ENCODE results near the gene ARHGEF16.
A peak's percentile ranks its signal among the peaks of the same experiment; 100 is the strongest.

ARHGEF16 gene

GRCh38 chr1:3473381-3473844 lies 18.9 kb downstream of the ARHGEF16 start:
- H3K4me3 ChIP-seq (ENCODE audit: low read length): no peak overlapping the region
- DNase-seq (ENCODE audit: low read depth): peak; percentile 93
- TF ChIP-seq, protein P1, sequence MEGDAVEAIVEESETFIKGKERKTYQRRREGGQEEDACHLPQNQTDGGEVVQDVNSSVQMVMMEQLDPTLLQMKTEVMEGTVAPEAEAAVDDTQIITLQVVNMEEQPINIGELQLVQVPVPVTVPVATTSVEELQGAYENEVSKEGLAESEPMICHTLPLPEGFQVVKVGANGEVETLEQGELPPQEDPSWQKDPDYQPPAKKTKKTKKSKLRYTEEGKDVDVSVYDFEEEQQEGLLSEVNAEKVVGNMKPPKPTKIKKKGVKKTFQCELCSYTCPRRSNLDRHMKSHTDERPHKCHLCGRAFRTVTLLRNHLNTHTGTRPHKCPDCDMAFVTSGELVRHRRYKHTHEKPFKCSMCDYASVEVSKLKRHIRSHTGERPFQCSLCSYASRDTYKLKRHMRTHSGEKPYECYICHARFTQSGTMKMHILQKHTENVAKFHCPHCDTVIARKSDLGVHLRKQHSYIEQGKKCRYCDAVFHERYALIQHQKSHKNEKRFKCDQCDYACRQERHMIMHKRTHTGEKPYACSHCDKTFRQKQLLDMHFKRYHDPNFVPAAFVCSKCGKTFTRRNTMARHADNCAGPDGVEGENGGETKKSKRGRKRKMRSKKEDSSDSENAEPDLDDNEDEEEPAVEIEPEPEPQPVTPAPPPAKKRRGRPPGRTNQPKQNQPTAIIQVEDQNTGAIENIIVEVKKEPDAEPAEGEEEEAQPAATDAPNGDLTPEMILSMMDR (IDR thresholded peaks at IDR 0.05; ENCODE audit: insufficient read depth, low read depth, low read length, missing control alignments): no peak

DNA sequence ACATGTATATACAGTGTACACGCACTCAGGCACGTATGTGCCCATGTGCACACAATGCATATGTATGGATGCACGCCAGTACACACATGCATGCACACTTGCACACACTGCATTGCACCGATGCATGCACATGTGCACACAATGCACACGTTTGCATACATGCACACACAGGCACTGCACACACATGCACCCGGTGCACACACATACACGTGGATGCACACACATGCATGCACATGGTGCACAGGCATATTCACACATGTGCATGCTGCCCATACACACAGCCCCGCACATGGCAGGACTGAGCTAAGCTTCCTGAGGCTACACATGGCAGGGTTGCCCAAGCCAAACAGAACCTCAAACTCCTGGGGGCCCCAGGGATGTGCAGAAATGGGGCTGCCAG lies 19.6 kb downstream of the ARHGEF16 start:
- DNase-seq (ENCODE audit: low read depth): no peak
- H3K4me3 ChIP-seq (ENCODE audit: low read length): no peak overlapping the region
- TF ChIP-seq, protein P1 (IDR thresholded peaks at IDR 0.05; ENCODE audit: insufficient read depth, low read depth, low read length, missing control alignments): no peak

DNA sequence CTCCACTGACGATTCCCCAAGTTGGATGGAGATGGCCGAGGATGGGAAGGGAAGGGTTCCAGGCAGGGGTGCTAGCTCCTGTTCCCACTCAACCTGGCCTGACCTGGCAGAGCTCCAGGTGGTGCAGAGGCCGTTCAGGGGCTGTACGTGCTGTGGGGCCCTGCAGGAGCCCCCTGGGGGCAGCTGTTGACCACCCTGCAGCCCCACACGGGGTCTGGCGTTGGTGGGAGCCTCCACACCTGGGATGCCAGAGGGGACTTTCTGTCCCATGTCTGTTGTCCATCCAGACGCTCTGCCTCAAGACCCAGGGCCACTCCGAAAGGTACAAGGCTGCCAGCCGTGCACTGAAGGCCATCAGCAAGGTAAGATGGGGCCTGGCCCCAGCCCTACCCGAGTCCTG lies 20.0 kb downstream of the ARHGEF16 start:
- no peak overlapping the region for H3K4me3 ChIP-seq (ENCODE audit: low read length)
- no peak for DNase-seq (ENCODE audit: low read depth)
- TF ChIP-seq, protein P1 (IDR thresholded peaks at IDR 0.05; ENCODE audit: insufficient read depth, low read depth, low read length, missing control alignments): no peak

- no peak for DNase-seq (ENCODE audit: low read depth)
- H3K4me3 ChIP-seq (ENCODE audit: low read length): no peak overlapping the region
- TF ChIP-seq, protein P1 (IDR thresholded peaks at IDR 0.05; ENCODE audit: insufficient read depth, low read depth, low read length, missing control alignments): no peak
Measured at GRCh38 chr1:3475839-3476573, 21.5 kb downstream of the ARHGEF16 start.

DNA sequence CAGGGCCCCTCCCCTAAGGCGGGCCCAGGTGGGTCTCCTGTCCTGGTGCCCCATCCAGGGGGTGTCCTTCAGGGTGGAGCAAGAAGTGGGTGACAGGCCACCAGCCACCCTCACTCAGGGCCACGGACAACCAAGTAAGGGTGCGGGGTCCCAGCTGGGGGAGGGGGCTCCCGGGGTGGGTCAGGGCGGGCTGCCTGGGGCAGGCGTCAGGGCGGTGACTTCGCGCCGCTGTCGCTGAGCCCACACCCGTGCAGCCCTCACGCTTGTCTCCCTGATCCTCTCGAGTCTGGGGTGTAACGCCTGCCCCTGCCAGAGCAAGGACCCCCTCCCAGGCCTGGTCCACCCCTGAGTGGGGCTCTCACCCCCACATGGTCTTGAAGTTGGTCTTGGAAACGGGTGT lies 22.2 kb downstream of the ARHGEF16 start:
- no peak for DNase-seq (ENCODE audit: low read depth)
- TF ChIP-seq, protein P1 (IDR thresholded peaks at IDR 0.05; ENCODE audit: insufficient read depth, low read depth, low read length, missing control alignments): no peak
- no peak overlapping the region for H3K4me3 ChIP-seq (ENCODE audit: low read length)

- DNase-seq (ENCODE audit: low read depth): no peak
- no peak overlapping the region for H3K4me3 ChIP-seq (ENCODE audit: low read length)
- TF ChIP-seq, protein P1 (IDR thresholded peaks at IDR 0.05; ENCODE audit: insufficient read depth, low read depth, low read length, missing control alignments): no peak
Measured at GRCh38 chr1:3477241-3477995, 23.0 kb downstream of the ARHGEF16 start.
